Spleen (tissue), 11 donors: ENCODE results near the gene HSDL2. TPM values are rescaled to one million over a fixed set of nuclear protein-coding genes. Genes with fewer than 3 reads are reported as not detected.

Source experiments
- DNase-seq: peaks from one replicate; pipeline ENCODE4 v3.0.0-alpha.2; 2020
- H3K27ac ChIP-seq, 8 donors: fragments of 200-600 bp; sonication (generic) in 7 of 8; 1 replicate in 4 of 8; 2 replicates in 4 of 8; pipeline versions ENCODE4 v1.5.0 to v1.8.0; 2016 to 2021; ENCODE audit warnings: inconsistent platforms in 4 of 8, mild to moderate bottlenecking in 4 of 8, moderate library complexity in 1 of 8
- H3K27me3 ChIP-seq, 7 donors: fragments of 200-600 bp; sonication (generic) in 6 of 7; replicated peaks in 1 of 7; 1 replicate in 4 of 7; 2 replicates in 3 of 7; pipeline versions ENCODE4 v1.5.0 to v1.8.0; 2016 to 2021; ENCODE audit warnings: inconsistent platforms in 3 of 7, mild to moderate bottlenecking in 1 of 7
- H3K36me3 ChIP-seq, 6 donors: fragments of 200-600 bp; sonication (generic) in 5 of 6; 1 replicate in 4 of 6; 2 replicates in 2 of 6; pipeline versions ENCODE4 v1.5.0 to v1.8.0; 2016 to 2021; ENCODE audit warnings: inconsistent platforms in 2 of 6
- H3K4me1 ChIP-seq, 6 donors: fragments of 200-600 bp; sonication (generic) in 5 of 6; 1 replicate in 3 of 6; 2 replicates in 3 of 6; pipeline versions ENCODE4 v1.5.0 to v1.8.0; 2016 to 2021; ENCODE audit warnings: inconsistent platforms in 3 of 6
- H3K4me3 ChIP-seq, 8 donors: fragments of 200-600 bp; sonication (generic) in 7 of 8; 1 replicate in 4 of 8; 2 replicates in 4 of 8; pipeline versions ENCODE4 v1.5.0 to v1.8.0; 2016 to 2021; ENCODE audit warnings: inconsistent platforms in 4 of 8, mild to moderate bottlenecking in 4 of 8, moderate library complexity in 2 of 8
- H3K9me3 ChIP-seq, 8 donors: fragments of 200-600 bp; sonication (generic) in 7 of 8; 1 replicate in 4 of 8; 2 replicates in 4 of 8; pipeline versions ENCODE4 v1.5.0 to v1.8.0; 2016 to 2021; ENCODE audit warnings: inconsistent platforms in 4 of 8
- CTCF ChIP-seq, 11 experiments: fragments of 200-600 bp in 7 of 11; fragments of 450-650 bp in 4 of 11; sonication (generic) in 4 of 11; IDR thresholded peaks in 8 of 11; conservative IDR thresholded peaks in 3 of 11; 1 replicate in 7 of 11; 2 replicates in 4 of 11; pipeline versions ENCODE4 v1.4.0 to v1.8.0; 2016 to 2021; ENCODE audit warnings: antibody characterized with exemption in 11 of 11, inconsistent platforms in 4 of 11, mild to moderate bottlenecking in 1 of 11
- POLR2A ChIP-seq, 3 donors: fragments of 450-650 bp; IDR thresholded peaks; one replicate each; pipeline ENCODE4 v1.5.1; 2017; ENCODE audit warnings: antibody characterized with exemption in 3 of 3, mild to moderate bottlenecking in 1 of 3
- POLR2AphosphoS5 ChIP-seq, 3 donors: sonication (generic); formaldehyde crosslinking; IDR thresholded peaks; one replicate each; pipeline ENCODE4 v1.5.1; 2017; ENCODE audit warnings: antibody characterized with exemption in 3 of 3
- WGBS, 5 donors: extraction: QIAGEN DNeasy Blood & Tissue Kit in 3 of 5; methylation state at CpG; one replicate each; pipeline versions ENCODE4 v1.1.5 to v1.1.7; 2013 to 2018; 5-methylcytosine and 5-hydroxymethylcytosine counted together
- intact Hi-C: fragments of 100-400 bp; cut with DNase I; formaldehyde crosslinking; loops from one replicate; pipeline ENCODE4 v1.15.0; 2023; ENCODE audit warnings: low total_unique reads
- polyA plus RNA-seq, 3 donors: library from polyadenylated mRNA; stranded (reverse); fragments of 200-250 nt; gene quantifications; one replicate each; pipeline ENCODE4 v1.2.1, GENCODE V29; 2013
- total RNA-seq, 7 donors: library from RNA; depleted of rRNA in 3 of 7; stranded (reverse); fragments of >200 nt in 3 of 7; fragmentation: NEBNext Ultra II Directional in 4 of 7; extraction: Animal tissue kit (Norgen Biotek cat#: 25700) in 4 of 7; gene quantifications; one replicate each; pipeline versions ENCODE4 v1.1.0 to v1.2.1, GENCODE V29; 2016 to 2021
- donor health status: healthy with polysubstance abuse.
- donor health status: DM: no; HTN: no; CAD: no; lungs with moderate emphysema.
- donor health status: DM: no; HTN: no; CAD: no.
- donor health status: Bipolar disorder and iron deficiency.
- donor health status: healthy.
- donor health status: DM: no; HTN: no; CAD: no.
- donor health status: DM: yes; HTN: yes; CAD: no.

Gene HSDL2
- total and polyA plus RNA-seq, 10 donors: 11.2 to 42.6 (median 30.3) TPM

GRCh38 chr9:112337547-112337946, 42.4 kb upstream of the HSDL2 start:
- Histone ChIP-seq H3K9me3 (no peaks in the 10 kb centered on the region), H3K36me3 (no peaks in the 10 kb centered on the region), H3K27me3 (no peaks in the 10 kb centered on the region), H3K27ac (no peak overlapping the region), H3K4me3 (no peak overlapping the region), H3K4me1 (peaks cover 4 to 15% (median 9%) of the 10 kb centered on the region in 6 donors)
- TF ChIP-seq CTCF (IDR thresholded peaks at IDR 0.05 in 8 of 11, conservative IDR thresholded peaks at IDR 0.05 in 3 of 11) (no peak), POLR2A (IDR thresholded peaks at IDR 0.05) (no peak), POLR2AphosphoS5 (IDR thresholded peaks at IDR 0.05) (no peak)
- 59 to 90% (median 71%) methylated on average over 1 of the region's 1 CpG for WGBS, 5 donors
- intact Hi-C loops: no loop called here
- no peak for DNase-seq

- no peaks in the 10 kb centered on the region for H3K9me3 ChIP-seq
- H3K4me3 ChIP-seq: no peak overlapping the region
- no peak overlapping the region for H3K27ac ChIP-seq
- intact Hi-C loops: no loop called here
- no peaks in the 10 kb centered on the region for H3K36me3 ChIP-seq
- TF ChIP-seq POLR2A (IDR thresholded peaks at IDR 0.05): no peak
- TF ChIP-seq CTCF (IDR thresholded peaks at IDR 0.05 in 8 of 11, conservative IDR thresholded peaks at IDR 0.05 in 3 of 11): no peak
- TF ChIP-seq POLR2AphosphoS5 (IDR thresholded peaks at IDR 0.05): no peak
- DNase-seq: no peak
- H3K27me3 ChIP-seq: no peaks in the 10 kb centered on the region
- 69 to 95% (median 85%) methylated on average over 3 of the region's 3 CpGs for WGBS, 5 donors
- H3K4me1 ChIP-seq: peaks cover 4 to 12% (median 9%) of the 10 kb centered on the region in 6 donors
These were observed 41.3 kb upstream of the HSDL2 start for GRCh38 chr9:112338561-112338960.

DNA sequence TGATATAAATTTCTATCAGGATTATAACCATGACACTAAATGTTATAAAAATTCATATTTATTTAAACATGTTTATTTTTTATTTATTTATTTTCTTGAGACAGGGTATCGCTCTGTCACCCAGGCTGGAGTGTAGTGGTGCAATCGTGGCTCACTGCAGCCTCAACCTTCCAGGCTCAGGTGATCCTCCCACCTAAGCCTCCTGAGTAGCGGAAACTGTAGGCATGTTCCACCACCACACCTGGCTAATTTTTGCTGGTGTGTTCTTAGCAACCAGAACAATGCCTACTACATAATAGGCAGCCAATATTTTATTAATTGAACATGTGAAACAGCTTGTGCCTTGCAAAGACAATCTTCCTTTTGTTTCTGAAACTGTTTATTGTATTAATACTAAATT, 40.0 kb upstream of the HSDL2 start:
- Histone ChIP-seq H3K27me3 (no peaks in the 10 kb centered on the region), H3K4me1 (peaks cover 1 to 3% (median 3%) of the 10 kb centered on the region in 6 donors), H3K4me3 (no peak overlapping the region), H3K9me3 (no peaks in the 10 kb centered on the region), H3K36me3 (no peaks in the 10 kb centered on the region), H3K27ac (no peak overlapping the region)
- no peak for TF ChIP-seq POLR2AphosphoS5 (IDR thresholded peaks at IDR 0.05)
- no peak for TF ChIP-seq POLR2A (IDR thresholded peaks at IDR 0.05)
- no peak for TF ChIP-seq CTCF (IDR thresholded peaks at IDR 0.05 in 8 of 11, conservative IDR thresholded peaks at IDR 0.05 in 3 of 11)
- intact Hi-C loops: no loop called here
- no peak for DNase-seq
- WGBS, 5 donors: 93 to 100% (median 97%) methylated on average over 3 of the region's 3 CpGs

GRCh38 chr9:112341730-112342129, 38.2 kb upstream of the HSDL2 start:
- H3K4me3 ChIP-seq: no peak overlapping the region
- no peaks in the 10 kb centered on the region for H3K4me1 ChIP-seq
- H3K36me3 ChIP-seq: no peaks in the 10 kb centered on the region
- no peaks in the 10 kb centered on the region for H3K27me3 ChIP-seq
- no peak overlapping the region for H3K27ac ChIP-seq
- intact Hi-C loops: no loop called here
- no peak for DNase-seq
- H3K9me3 ChIP-seq: no peaks in the 10 kb centered on the region
- TF ChIP-seq POLR2AphosphoS5 (IDR thresholded peaks at IDR 0.05): no peak
- TF ChIP-seq CTCF (IDR thresholded peaks at IDR 0.05 in 8 of 11, conservative IDR thresholded peaks at IDR 0.05 in 3 of 11): no peak
- no peak for TF ChIP-seq POLR2A (IDR thresholded peaks at IDR 0.05)
